Ishikawa (cell line): Measurements from ENCODE around the gene MMAA.

Experiments
- CEBPB ChIP-seq: IDR thresholded peaks from 2 replicates; pipeline ENCODE4 v1.6.1; 2012
- CREB1 ChIP-seq: IDR thresholded peaks from 2 replicates; pipeline ENCODE4 v1.6.1; 2012; ENCODE audit warnings: low read depth
- EGR1 ChIP-seq: IDR thresholded peaks from 2 replicates; pipeline ENCODE4 v1.6.1; 2012
- EP300 ChIP-seq: IDR thresholded peaks from 2 replicates; pipeline ENCODE4 v1.6.1; 2012; ENCODE audit warnings: borderline replicate concordance
- FOXM1 ChIP-seq: IDR thresholded peaks from 2 replicates; pipeline ENCODE4 v1.6.1; 2012; ENCODE audit warnings: low read depth, borderline replicate concordance
- MAX ChIP-seq: IDR thresholded peaks from 2 replicates; pipeline ENCODE4 v1.6.1; 2012
- NFIC ChIP-seq: IDR thresholded peaks from 2 replicates; pipeline ENCODE4 v1.6.1; 2012
- RAD21 ChIP-seq: IDR thresholded peaks from 2 replicates; pipeline ENCODE4 v1.6.1; 2012; ENCODE audit warnings: low read depth
- REST ChIP-seq: IDR thresholded peaks from 2 replicates; pipeline ENCODE4 v1.6.1; 2012; ENCODE audit warnings: low read depth, mild to moderate bottlenecking
- TAF1 ChIP-seq: IDR thresholded peaks from 2 replicates; pipeline ENCODE4 v1.6.1; 2012; ENCODE audit warnings: low read depth, mild to moderate bottlenecking
- TCF12 ChIP-seq: IDR thresholded peaks from 2 replicates; pipeline ENCODE4 v1.6.1; 2012; ENCODE audit warnings: low read depth
- TEAD4 ChIP-seq: IDR thresholded peaks from 2 replicates; pipeline ENCODE4 v1.6.1; 2012
- USF1 ChIP-seq: IDR thresholded peaks from 2 replicates; pipeline ENCODE4 v1.6.1; 2012
- YY1 ChIP-seq: IDR thresholded peaks from 2 replicates; pipeline ENCODE4 v1.6.1; 2012; ENCODE audit warnings: low read depth
- ZBTB7A ChIP-seq: IDR thresholded peaks from 2 replicates; pipeline ENCODE4 v1.6.1; 2012; ENCODE audit warnings: low read depth

The MMAA gene

GRCh38 chr4:145618932-145619638 lies at the start of gene MMAA:
Gene MMAA, plus strand, starts transcription at chr4:145619385. Its CDS starts 19,755 bp downstream, at chr4:145639140.
- peak; percentile 35; the same call in 1 of the 2 replicates for TF ChIP-seq FOXM1
- TF ChIP-seq TEAD4: no peak
- peak; percentile 96 for TF ChIP-seq TAF1
- no peak for TF ChIP-seq REST
- TF ChIP-seq RAD21: peak; percentile 22
- TF ChIP-seq EGR1: peak; percentile 98
- TF ChIP-seq CEBPB: no peak
- no peak for TF ChIP-seq EP300
- peak; percentile 57; the same call in 1 of the 2 replicates for TF ChIP-seq TCF12
- peak; percentile 77 for TF ChIP-seq USF1
- no peak; the same call in 1 of the 2 replicates for TF ChIP-seq NFIC
- no peak for TF ChIP-seq CREB1
- peak; percentile 62; the same call in 1 of the 2 replicates for TF ChIP-seq YY1
- peak; percentile 72 for TF ChIP-seq ZBTB7A
- TF ChIP-seq MAX: peak; percentile 91

GRCh38 chr4:145580906-145581305 lies 38.3 kb upstream of the MMAA start:
- TF ChIP-seq YY1: no peak
- TF ChIP-seq TEAD4: no peak
- TF ChIP-seq CREB1: no peak

GRCh38 chr4:145583191-145584055 lies 35.8 kb upstream of the MMAA start:
- TF ChIP-seq EP300 (no peak), FOXM1 (no peak), ZBTB7A (no peak), NFIC (no peak), RAD21 (no peak), TCF12 (no peak), USF1 (no peak), TAF1 (no peak), MAX (no peak), YY1 (no peak), CEBPB (no peak)

GRCh38 chr4:145587088-145587754 lies 32.0 kb upstream of the MMAA start:
- TF ChIP-seq NFIC (no peak), MAX (no peak), YY1 (no peak), FOXM1 (no peak), REST (no peak), TEAD4 (no peak), CREB1 (no peak), CEBPB (no peak), USF1 (no peak)
